ENCODE data around the gene GMIP.
A peak's percentile ranks its signal among the peaks of the same experiment; 100 is the strongest.
"Not testable (repeated sequence)": the region's sequence is repeated elsewhere in the genome, so short reads cannot be mapped to it uniquely, and the experiment has no call there.

Gene GMIP

GRCh38 chr19:19633711-19634515 lies 9.5 kb downstream of the GMIP start:
- no peak for DNase-seq

- no peak for DNase-seq
Measured at GRCh38 chr19:19632661-19633060, 10.8 kb downstream of the GMIP start.

DNA sequence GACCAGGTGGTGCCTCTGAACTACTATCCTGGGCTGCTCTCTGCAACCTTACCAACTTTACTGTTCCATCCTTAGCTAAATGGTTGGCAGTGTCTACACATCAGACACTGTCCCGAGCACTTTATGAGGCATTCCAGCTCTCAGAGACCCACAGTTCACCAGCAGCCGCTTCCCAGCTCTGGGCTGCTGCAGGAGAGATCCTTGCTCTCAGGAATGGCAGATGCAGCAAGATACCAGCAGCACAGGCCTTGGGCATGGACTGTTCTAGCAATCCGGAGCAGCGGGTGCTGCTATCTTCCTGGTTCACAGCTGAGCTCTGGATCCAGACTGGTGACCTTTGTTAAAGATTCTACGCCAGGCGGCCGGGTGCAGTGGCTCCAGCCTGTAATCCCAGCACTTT lies 12.1 kb downstream of the GMIP start:
- no peak for DNase-seq

DNA sequence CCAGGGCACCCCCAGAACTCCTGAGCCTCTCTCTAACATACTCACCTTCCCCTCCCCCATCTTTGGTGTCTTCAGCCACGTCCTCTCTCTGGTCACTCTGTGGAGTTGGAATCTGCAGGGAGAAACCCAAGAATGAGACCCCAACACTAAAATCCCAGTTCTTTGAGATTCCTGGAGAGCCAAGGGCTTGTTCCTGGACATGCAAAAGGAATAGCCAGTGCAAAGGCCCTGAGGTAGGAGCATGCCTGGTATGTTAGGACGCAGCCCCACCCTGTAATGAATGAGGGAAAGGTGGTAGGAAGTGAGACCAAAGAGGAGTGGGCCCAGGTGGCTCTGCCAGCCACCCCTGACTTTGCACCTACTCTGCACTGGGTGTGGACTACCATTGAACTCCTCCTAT lies 13.0 kb downstream of the GMIP start:
- DNase-seq = no peak

- DNase-seq = no peak
Measured at GRCh38 chr19:19630062-19630414, 13.4 kb downstream of the GMIP start.

- DNase-seq = peak; percentile 71
Measured at GRCh38 chr19:19628501-19629134, 14.8 kb downstream of the GMIP start.

DNA sequence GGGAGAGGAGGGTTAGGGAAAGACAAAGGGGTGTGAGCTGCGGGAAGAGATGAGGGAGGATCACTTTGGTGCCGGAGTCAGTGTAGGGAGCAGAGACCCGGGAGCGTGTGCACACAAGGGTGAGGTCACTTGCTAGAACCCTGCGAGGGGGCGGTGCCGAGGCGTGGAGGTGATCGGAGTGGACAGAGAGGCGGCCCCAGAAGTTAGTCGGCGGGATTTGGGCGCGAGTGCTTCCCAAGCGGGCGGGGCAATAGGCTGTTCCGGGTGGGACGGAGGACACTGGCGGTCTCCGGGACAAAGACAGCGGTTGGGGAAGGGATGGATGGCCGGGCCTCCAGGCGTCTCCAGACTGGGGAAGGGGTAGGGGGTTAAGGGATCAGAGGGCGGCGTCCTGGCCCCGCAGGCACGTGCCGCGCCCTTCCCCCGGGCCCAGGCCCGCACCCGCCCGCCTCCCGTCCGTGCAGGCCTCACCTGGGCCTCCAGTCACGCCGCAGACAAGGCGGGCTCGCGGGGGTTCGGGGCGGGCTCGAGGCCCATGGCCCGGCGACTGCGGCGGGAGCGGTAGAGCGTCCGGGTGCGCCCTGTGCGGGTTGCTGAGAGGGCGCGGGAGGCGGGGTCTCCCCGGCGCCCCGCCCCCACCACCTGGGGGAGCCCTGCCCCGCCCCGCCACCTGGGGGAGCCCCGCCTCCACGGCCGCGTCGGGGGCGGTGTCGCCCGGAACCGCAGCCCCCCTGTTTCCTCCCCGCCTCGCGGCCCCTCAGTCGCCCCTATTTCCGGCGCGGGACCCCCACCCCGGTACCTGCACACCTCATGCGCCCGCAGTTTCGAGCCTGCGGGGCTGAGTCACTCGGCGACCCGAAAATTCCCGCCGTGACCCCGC lies 15.6 kb downstream of the GMIP start, which contains the start of gene LPAR2:
Gene LPAR2, minus strand, starts transcription at position 600 of the 880 bp plus-strand sequence. CDS start 945 bp downstream, outside the sequence.
- peak; percentile 54 for DNase-seq

GRCh38 chr19:19626516-19627472 lies 16.7 kb downstream of the GMIP start:
- peak; percentile 46 for DNase-seq

DNA sequence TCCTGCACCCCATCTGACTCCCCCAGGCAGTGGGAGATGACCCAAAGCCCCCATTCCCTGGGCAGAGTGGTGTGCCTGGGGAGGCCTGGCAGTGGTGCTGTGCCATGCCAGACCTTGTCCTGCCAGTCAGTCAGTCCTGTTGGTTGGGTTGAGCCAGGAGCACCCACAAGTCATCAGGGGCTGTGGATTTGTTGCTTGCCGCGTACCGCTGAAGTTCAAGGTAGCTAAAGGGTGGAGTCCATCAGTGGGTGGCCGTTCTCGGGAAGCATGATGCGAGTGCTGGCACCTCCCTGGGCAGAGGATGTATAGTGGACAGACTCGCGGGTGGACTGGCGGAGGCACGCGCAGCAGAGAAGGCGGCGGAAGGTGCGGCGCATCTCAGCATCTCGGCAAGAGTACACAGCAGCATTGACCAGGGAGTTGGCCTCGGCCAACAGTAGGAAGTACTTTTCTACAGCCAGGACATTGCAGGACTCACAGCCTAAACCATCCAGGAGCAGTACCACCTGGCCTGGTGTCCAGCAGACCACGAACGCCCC lies 19.4 kb downstream of the GMIP start:
- DNase-seq = peak; percentile 31

GRCh38 chr19:19623383-19623782 lies 20.1 kb downstream of the GMIP start:
- DNase-seq = peak; percentile 26

DNA sequence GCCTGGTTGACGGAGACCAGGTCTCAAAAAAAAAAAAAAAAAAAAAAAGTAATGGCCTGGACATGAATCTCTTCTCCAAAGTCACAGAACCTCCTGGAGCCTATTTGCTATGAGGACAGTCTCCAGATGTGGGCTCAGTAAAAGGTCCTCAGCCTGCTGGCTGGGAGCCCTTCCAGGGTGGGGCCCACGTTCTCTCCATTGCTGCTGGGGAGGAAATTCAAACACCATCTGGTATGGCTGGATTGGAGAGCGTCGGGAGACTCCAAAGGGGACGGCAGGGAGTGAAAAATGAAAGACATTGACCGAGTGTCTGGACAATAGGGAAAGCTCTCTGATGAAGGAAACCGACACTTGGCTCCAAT lies 23.6 kb downstream of the GMIP start:
- no peak for DNase-seq

GRCh38 chr19:19619181-19619848 lies 24.1 kb downstream of the GMIP start:
- no peak for DNase-seq

DNA sequence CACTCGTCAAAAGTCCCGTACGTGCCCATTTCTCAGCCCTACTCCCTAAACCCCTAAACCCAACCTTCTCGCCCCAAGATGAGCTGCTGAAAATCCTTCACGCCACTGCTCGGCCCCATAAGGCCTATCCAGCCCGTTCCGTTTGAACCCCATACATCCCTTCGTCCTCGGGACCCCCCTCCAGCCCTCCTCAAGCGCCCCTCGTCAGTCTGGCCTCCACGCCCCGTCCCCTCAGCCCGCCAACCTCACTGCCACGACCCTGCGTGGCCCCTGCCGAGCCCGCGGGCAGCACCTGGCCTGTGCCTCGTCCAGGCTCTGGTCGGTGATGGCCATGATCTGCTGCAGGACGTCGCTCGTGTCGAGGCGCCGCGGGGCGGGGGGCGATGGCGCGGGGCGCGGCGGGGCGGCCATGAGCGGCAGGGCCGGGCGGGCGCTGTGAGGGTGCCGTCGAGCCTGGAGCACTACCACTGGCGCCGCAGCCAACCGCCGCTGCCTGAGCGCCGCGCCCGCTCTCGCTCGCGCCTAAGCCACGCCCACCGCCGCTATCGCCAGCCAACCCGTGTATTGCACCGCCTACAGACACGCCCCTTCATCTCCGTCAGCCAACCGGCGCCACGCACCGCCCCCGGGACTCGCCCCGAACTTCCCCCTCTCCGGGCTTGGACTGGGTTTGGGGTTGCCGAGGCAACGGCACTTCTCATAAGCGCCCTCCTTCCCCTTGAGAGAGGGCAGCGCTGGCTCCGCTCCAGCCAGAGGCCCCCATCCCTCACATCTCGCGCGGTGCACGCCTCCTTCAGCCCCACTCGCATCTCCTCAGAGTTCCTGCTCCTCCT lies 25.0 kb downstream of the GMIP start, which contains the start of gene PBX4:
Gene PBX4, minus strand, starts transcription at position 469 of the 833 bp plus-strand sequence. Its CDS starts 58 bp downstream, at position 411.
- DNase-seq = peak; percentile 95

DNA sequence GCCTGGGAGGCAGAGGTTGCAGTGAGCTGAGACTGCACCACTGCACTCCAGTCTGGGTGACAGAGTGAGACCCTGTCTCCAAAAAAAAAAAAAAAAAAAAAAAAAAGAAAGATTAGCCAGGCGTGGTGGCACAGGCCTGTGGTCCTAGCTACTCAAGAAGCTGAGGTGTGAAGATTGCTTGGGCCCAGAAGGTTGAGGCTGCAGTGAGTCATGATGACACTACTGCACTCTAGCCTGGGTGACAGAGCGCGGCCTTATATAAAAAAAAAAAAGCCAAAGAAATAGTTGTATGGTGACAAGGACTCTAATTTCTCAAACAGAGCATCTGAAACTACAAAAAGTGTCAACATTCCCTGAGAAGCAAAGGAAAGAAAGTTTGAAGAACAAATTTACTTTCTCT lies 28.4 kb downstream of the GMIP start:
- no peak for DNase-seq

DNA sequence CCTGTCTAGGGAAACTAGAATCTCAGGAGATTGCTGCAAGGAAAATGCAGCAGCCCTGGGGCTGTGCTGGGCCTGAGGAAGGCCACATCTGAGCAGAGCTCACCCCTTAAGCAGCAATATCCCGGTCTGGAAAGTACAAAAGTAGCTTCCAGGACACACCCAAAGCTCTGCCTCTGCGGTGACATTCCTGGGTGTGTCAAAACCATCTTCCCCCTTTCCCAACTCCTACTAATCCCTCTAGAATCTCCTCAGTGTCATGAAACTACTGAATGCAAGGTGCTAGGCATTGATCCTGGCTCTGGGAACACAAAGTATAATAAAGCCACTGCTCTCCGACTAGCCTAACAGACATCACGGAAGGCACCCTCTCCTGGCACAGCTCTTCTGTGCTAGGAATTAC lies 30.0 kb downstream of the GMIP start:
- no peak for DNase-seq

- no peak for DNase-seq
Measured at GRCh38 chr19:19610376-19611202, 32.9 kb downstream of the GMIP start.

- not testable (repeated sequence) for DNase-seq
Measured at GRCh38 chr19:19606686-19607085, 36.8 kb downstream of the GMIP start.

DNA sequence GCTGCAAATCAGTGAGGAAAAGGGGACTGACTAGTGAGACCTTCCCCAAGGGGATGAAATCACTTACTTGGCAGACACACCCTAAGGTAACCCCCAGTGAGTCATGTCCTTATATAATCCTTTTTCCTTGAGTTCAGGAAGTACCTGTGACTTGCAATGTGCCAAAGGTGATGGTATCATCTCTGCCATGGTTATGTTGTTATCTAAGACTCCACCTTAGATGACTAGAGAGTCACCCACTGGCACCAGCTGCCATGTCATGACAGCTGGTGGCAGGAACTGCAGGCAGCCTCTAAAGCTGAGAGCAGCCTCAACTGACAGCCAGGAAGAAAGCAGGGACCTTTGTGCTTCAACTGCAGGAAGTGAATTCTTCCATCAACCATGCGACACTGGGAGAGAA lies 37.4 kb downstream of the GMIP start:
- no peak for DNase-seq

DNA sequence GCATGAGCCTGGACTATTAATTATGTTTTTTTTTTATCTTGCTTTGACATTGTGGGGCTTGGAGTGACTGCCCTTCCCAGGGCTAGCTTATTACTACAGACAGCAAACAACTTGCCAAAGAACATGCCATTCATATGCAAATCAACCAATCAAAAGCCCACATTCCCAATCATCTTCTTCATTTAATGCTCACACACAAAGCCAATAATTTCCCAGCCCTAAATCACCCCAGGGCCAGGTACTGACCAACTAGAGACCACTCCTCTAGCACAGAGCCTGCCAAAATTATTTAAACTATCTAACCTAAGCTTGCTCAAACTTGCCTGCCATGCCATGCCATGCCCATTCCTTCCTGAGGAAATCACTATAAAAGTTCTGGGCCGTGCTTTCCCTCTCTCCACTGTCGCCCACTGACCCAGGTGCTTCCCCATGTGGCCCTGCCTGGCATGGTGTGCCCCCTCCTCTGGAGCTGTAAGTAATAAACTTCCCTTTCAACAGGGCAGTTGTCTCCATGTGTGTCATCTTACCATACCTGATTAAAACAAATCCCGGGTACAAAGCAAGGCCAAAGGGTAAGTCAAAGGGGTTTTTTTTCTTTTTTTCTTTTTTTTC lies 40.6 kb downstream of the GMIP start:
- DNase-seq = no peak

Measured in right forelimb (tissue), 1 donor.